ENCODE data around the gene ENPP7. TPM values are rescaled to one million over a fixed set of nuclear protein-coding genes. Genes with fewer than 3 reads are reported as not detected.

Gene ENPP7
- total and polyA plus RNA-seq, 2 donors (not counting 3 experiments of a cell fraction or from before 2014, with no cell fraction given): not detected

- dilution Hi-C loops (cut with MboI; ENCODE audit: extremely low pct_ligation_motif_present, low sequenced_read_pairs) (no loop called here), intact Hi-C loops (cut with micrococcal nuclease) (loop anchor here (10.0 kb wide), 1 partner anchor 176 kb away; no protein-coding TSS in a partner anchor)
- ChIA-PET POLR2A (no interaction called here), CTCF (interaction anchor here (0.7 to 1.2 kb wide), 2 partner anchors 9 to 11 kb away, joined by 3 read pairs; no protein-coding TSS in a partner anchor)
- peaks cover 27 to 41% of the 10 kb centered on the region in 2 experiments for H3K27me3 ChIP-seq (ENCODE audit: control insufficient read depth in 2 of 2, insufficient read depth in 2 of 2, low read length in 2 of 2)
- no peak overlapping the region for H3K4me3 ChIP-seq (replicated peaks in 1 of 3; ENCODE audit: insufficient read depth in 1 of 3, low read depth in 1 of 3, low read length in 3 of 3)
- H2AFZ ChIP-seq (ENCODE audit: low read depth, low read length): no peak overlapping the region
- no peaks in the 10 kb centered on the region for H3K9me3 ChIP-seq (replicated peaks; ENCODE audit: control insufficient read depth, insufficient read depth, low read length)
- no TSS peak for BruUV-seq (replicated peaks)
- H3K4me1 ChIP-seq (ENCODE audit: control insufficient read depth, extremely low read depth, insufficient read depth, low read length): no peaks in the 10 kb centered on the region
- H3K9ac ChIP-seq (replicated peaks; ENCODE audit: extremely low read depth, insufficient read depth, low read length): no peak overlapping the region
- DNase-seq (ENCODE audit: low read depth, low spot score) (no peak), FAIRE-seq (no peak)
- H3K9me1 ChIP-seq (replicated peaks; ENCODE audit: control insufficient read depth, extremely low read depth, insufficient read depth, low read length): no peaks in the 10 kb centered on the region
- H3K36me3 ChIP-seq (ENCODE audit: control insufficient read depth in 2 of 2, extremely low read depth in 1 of 2, insufficient read depth in 2 of 2, low read length in 2 of 2): no peaks in the 10 kb centered on the region
- no peak overlapping the region for H3K4me2 ChIP-seq (ENCODE audit: insufficient read depth, low read length)
- no peaks in the 10 kb centered on the region for H3K79me2 ChIP-seq (ENCODE audit: control insufficient read depth, insufficient read depth, low read length)
- H4K20me1 ChIP-seq (replicated peaks; ENCODE audit: control insufficient read depth, extremely low read depth, insufficient read depth, low read length): no peaks in the 10 kb centered on the region
- H3K27ac ChIP-seq (ENCODE audit: insufficient read depth, low read depth, low read length): no peak overlapping the region
- TF ChIP-seq POLR2A (IDR thresholded peaks at IDR 0.05; ENCODE audit: low read depth, low read length) (no peak), GATA2 (IDR thresholded peaks at IDR 0.05; ENCODE audit: insufficient read depth, insufficient read length, low read depth, low read length) (no peak), EZH2 (IDR thresholded peaks at IDR 0.05; ENCODE audit: borderline replicate concordance, low read depth, low read length, severe bottlenecking) (no peak), MYC (IDR thresholded peaks at IDR 0.05; ENCODE audit: low read depth, low read length) (no peak)
- TF ChIP-seq, protein P1, sequence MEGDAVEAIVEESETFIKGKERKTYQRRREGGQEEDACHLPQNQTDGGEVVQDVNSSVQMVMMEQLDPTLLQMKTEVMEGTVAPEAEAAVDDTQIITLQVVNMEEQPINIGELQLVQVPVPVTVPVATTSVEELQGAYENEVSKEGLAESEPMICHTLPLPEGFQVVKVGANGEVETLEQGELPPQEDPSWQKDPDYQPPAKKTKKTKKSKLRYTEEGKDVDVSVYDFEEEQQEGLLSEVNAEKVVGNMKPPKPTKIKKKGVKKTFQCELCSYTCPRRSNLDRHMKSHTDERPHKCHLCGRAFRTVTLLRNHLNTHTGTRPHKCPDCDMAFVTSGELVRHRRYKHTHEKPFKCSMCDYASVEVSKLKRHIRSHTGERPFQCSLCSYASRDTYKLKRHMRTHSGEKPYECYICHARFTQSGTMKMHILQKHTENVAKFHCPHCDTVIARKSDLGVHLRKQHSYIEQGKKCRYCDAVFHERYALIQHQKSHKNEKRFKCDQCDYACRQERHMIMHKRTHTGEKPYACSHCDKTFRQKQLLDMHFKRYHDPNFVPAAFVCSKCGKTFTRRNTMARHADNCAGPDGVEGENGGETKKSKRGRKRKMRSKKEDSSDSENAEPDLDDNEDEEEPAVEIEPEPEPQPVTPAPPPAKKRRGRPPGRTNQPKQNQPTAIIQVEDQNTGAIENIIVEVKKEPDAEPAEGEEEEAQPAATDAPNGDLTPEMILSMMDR (IDR thresholded peaks at IDR 0.05; ENCODE audit: extremely low read depth in 1 of 2, insufficient read depth in 1 of 2, low read depth in 1 of 2, low read length in 2 of 2): no peak
- TF ChIP-seq, protein P2, sequence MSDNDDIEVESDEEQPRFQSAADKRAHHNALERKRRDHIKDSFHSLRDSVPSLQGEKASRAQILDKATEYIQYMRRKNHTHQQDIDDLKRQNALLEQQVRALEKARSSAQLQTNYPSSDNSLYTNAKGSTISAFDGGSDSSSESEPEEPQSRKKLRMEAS (IDR thresholded peaks at IDR 0.05; ENCODE audit: insufficient read depth, insufficient read length): no peak
These were observed 18.5 kb downstream of the ENPP7 start for GRCh38 chr17:79749156-79749815.

Data from endothelial cell of umbilical vein (primary cell).